OCI-LY7 (cell line): ENCODE data around the gene MYLK.

Experiments
- CTCF ChIP-seq: fragments of 200-600 bp; sonication (generic); conservative IDR thresholded peaks from 2 replicates; pipeline ENCODE4 v1.5.1; 2014; ENCODE audit warnings: mild to moderate bottlenecking, antibody characterized with exemption, low read length, moderate library complexity, mixed read lengths
- EZH2phosphoT487 ChIP-seq: fragments of 200-600 bp; sonication (generic); IDR thresholded peaks from 2 replicates; pipeline ENCODE4 v1.6.1; 2018; ENCODE audit warnings: low read depth, borderline replicate concordance, mild to moderate bottlenecking, mixed run types, antibody characterized with exemption, low read length, moderate library complexity, mixed read lengths

DNA sequence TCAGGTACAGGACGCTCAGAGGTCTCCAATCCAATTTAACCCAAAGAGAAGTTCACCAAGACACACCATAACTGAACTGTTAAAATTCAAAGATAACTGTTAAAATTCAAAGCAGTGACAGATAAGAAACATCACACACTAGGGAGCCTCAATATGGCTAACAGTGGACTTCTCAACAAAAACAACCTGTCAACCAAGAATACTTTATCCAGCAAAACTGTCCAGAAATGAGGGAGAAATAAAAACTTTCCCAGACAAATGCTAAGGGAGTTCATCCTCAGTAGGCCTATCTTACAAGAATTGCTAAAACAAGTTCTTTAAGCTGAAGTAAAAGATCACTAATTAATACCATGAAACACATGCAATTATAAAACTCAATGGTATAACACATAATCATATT is 36.3 kb upstream of the MYLK start:
- no peak for TF ChIP-seq CTCF
- TF ChIP-seq EZH2phosphoT487, result no peak
